ENCODE data around the gene TSNAX.
A peak's percentile ranks its signal among the peaks of the same experiment; 100 is the strongest.
"Not testable (repeated sequence)": the region's sequence is repeated elsewhere in the genome, so short reads cannot be mapped to it uniquely, and the experiment has no call there.

The TSNAX gene, protein sequence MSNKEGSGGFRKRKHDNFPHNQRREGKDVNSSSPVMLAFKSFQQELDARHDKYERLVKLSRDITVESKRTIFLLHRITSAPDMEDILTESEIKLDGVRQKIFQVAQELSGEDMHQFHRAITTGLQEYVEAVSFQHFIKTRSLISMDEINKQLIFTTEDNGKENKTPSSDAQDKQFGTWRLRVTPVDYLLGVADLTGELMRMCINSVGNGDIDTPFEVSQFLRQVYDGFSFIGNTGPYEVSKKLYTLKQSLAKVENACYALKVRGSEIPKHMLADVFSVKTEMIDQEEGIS

DNA sequence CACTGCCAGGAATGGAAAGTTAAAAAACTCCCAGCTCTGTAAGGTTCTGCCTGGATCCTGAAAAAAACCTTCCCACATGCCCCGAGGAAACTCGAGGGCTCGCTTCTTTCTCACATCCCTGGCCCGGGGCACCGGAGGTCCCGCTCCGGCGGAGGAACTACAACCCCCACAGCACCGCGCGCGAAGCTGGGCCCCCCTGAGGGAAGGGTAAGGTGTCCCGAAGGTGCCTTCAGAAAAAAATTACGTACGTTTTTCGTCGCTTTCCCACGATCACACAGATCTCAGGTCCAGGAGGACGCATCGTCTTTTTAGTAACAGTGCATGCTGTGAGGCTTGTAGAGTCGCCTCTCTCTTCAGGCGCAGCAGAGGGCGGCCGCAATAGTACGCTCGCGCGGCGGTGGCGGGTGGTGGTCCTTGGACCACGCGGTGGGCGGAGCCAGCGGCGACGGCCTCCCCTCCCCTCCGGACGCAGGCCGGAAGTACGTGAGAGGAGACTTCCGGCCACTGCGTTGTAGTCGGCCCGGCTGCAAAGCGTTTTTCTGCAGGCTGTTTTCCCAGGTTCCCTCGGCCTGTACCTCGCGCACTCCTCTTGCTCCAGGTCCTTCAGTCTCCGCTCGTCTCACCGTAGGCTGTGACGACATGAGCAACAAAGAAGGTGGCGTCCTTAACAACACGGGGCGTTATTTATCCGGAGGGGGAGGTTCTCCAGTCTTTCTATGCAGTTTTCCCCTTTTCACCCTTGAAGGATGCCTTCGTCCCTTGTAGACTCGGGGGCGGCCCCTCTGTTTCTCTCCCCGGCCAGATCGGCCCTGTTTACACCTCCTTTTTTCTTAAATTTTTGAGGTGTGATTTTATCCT is at the start of gene TSNAX:
Gene TSNAX, plus strand, starts transcription at position 498 of the 858 bp plus-strand sequence. Its CDS starts 142 bp downstream, at position 640.
- no peaks in the 10 kb centered on the region for H3K27me3 Mint-ChIP-seq
- peaks cover 3% of the 10 kb centered on the region for H3K36me3 Mint-ChIP-seq
- peaks cover 17% of the 10 kb centered on the region for H3K4me1 Mint-ChIP-seq
- H3K9me3 Mint-ChIP-seq: no peaks in the 10 kb centered on the region
- H3K27ac Mint-ChIP-seq: peak within 1 kb of the TSS; percentile 97
- peak; percentile 89 for ATAC-seq (ENCODE audit: low read depth)
- DNase-seq (ENCODE audit: low spot score in 2 of 2): peak; percentile 93 to 96
- H3K4me3 Mint-ChIP-seq: peak within 1 kb of the TSS; percentile 95

DNA sequence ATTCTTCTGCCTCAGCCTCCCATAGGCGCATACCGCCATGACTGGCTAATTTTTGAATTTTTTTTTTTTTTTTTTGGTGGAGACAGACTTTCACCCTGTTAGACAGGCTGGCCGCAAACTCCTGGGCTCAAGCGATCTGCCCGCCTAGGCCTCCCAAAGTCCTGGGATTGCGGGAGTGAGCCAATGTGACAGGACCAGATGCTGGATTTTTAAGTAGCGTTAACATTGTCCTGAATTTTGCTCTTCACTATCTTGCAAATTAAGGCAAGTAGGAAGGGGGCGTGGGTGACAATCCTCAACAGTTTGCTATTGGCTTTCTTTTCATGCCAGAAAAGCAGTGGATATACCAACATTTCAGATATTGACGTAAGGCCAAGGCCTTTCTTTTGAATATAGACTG is 49.7 kb upstream of the TSNAX start:
- no peak overlapping the region for H3K4me3 Mint-ChIP-seq
- DNase-seq (ENCODE audit: low spot score in 2 of 2) (no peak), ATAC-seq (ENCODE audit: low read depth) (no peak)
- H3K9me3 Mint-ChIP-seq: no peaks in the 10 kb centered on the region
- H3K36me3 Mint-ChIP-seq: no peaks in the 10 kb centered on the region
- no peak overlapping the region for H3K27ac Mint-ChIP-seq
- peaks cover 4% of the 10 kb centered on the region for H3K27me3 Mint-ChIP-seq
- H3K4me1 Mint-ChIP-seq: no peaks in the 10 kb centered on the region

DNA sequence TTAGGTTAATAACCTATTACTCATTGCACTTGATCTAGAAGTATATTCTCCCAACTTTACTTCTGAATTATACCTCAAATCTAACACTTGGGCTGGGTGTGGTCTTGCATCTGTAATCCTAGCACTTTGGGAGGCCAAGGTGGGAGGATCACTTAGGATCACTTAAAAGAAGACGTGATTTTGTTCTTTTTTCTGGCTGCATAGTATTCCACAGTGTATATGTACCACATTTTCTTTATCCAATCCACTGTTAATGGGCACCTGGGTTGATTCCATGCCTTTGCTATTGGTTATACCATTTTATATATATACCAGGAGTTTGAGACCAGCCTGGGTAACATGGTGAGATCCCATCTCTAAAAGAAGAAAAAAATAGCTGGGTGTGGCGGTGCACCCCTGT is 48.5 kb upstream of the TSNAX start:
- ATAC-seq (ENCODE audit: low read depth): no peak
- DNase-seq (ENCODE audit: low spot score in 2 of 2): no peak

DNA sequence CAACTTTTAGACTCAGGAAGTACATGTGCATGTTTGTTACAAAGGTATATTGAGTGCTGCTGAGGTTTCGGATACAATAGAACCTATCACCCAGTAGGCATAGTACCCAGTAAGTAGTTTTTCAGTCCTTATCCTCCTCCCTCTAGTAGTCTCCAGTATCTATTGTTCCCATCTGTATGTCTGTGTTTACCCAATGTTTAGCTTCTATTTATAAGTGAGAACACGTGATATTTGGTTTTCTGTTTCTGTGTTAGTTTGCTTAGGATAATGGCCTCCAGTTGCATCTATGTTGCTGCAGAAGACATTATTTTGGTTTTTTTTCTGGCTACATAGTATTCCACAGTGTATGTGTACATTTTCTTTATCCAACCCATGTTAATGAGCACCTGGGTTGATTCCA is 47.2 kb upstream of the TSNAX start:
- ATAC-seq (ENCODE audit: low read depth) (no peak), DNase-seq (ENCODE audit: low spot score in 2 of 2) (no peak)
- H3K27ac Mint-ChIP-seq: no peak overlapping the region
- H3K36me3 Mint-ChIP-seq: no peaks in the 10 kb centered on the region
- H3K27me3 Mint-ChIP-seq: peaks cover 6% of the 10 kb centered on the region
- H3K4me1 Mint-ChIP-seq: no peaks in the 10 kb centered on the region
- no peaks in the 10 kb centered on the region for H3K9me3 Mint-ChIP-seq
- H3K4me3 Mint-ChIP-seq: no peak overlapping the region

More for the DNA sequence above, 48.5 kb upstream of the TSNAX start:
- no peak overlapping the region for H3K4me3 Mint-ChIP-seq
- H3K36me3 Mint-ChIP-seq: no peaks in the 10 kb centered on the region
- H3K27me3 Mint-ChIP-seq: peaks cover 4% of the 10 kb centered on the region
- no peak overlapping the region for H3K27ac Mint-ChIP-seq
- no peaks in the 10 kb centered on the region for H3K9me3 Mint-ChIP-seq
- H3K4me1 Mint-ChIP-seq: no peaks in the 10 kb centered on the region

DNA sequence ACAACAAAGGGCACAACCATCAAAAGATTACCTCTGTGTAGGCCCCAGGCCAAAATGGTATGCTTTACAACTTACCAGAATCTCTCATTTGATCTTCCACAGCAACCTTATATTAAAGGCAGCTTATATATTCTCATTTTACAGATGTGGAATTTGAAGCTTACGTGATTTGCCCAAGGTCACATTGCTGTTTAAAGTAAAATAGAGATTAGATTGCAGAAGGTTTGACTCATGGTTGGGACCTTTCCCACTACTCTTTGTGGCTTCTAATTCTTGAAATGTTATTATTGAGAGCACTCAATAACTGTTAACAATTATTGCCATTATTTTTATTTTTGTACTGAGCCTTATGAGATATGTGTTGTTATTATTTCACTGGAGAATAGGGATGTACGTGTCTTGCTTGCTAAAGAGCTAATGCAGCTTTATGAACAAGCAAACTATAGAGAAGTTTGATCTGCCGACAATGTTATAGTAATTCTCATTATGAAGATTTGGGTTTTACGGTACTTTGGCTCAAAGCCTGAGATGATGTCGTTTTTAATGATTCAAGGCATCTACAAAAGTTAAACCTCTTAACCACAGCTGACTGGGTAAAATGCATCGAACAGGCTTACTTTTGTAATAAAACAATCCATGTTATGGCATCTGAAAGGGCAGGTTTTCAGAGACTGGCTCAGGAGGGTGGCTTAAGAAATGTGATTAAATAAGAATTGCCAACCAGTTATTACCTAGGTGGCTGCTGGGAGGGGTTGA is 43.3 kb upstream of the TSNAX start:
- H3K27ac Mint-ChIP-seq: no peak overlapping the region
- H3K36me3 Mint-ChIP-seq: no peaks in the 10 kb centered on the region
- no peaks in the 10 kb centered on the region for H3K4me1 Mint-ChIP-seq
- no peak overlapping the region for H3K4me3 Mint-ChIP-seq
- no peaks in the 10 kb centered on the region for H3K9me3 Mint-ChIP-seq
- DNase-seq (ENCODE audit: low spot score in 2 of 2): no peak
- peaks cover 2% of the 10 kb centered on the region for H3K27me3 Mint-ChIP-seq
- no peak for ATAC-seq (ENCODE audit: low read depth)

DNA sequence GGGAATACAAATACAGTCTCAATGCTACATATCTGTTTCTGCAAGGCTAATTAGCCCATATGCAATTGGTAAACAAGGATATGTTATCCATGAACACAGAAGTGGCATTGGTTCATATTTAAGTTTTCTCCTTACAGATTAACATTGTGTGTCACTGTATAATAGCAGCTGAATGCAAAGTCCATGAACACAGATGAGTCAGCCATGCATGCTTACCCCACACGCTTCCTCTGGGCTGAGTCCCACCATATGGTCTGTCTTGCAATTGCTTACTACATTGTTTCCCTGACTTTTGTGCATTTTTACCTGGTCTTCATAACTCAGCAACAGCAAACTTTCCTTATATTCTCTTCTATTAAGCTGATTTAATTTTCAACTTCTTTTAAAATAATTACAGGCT is 41.5 kb upstream of the TSNAX start:
- Mint-ChIP-seq H3K4me3 (no peak overlapping the region), H3K27me3 (peaks cover 2% of the 10 kb centered on the region), H3K36me3 (no peaks in the 10 kb centered on the region), H3K27ac (no peak overlapping the region), H3K9me3 (no peaks in the 10 kb centered on the region), H3K4me1 (no peaks in the 10 kb centered on the region)
- no peak for DNase-seq (ENCODE audit: low spot score in 2 of 2)
- ATAC-seq (ENCODE audit: low read depth): no peak

DNA sequence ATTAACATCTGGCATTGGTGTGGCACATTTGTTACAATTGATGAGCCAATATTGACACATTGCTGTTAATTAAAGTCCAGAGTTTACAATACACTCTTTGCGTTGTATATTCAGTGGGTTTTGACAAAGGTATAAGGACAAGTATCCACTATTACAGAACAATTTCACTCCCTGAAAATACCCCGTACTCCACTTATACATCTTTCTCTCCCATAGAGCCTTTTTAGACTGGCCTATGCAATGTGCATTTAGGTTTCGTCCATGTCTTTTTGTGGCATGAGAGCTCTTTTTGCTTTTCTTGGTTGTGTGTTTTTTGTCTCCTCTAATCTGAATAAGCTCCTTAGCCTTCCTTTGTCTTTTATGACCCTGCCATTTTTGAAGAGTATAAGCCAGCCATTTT is 40.6 kb upstream of the TSNAX start:
- ATAC-seq (ENCODE audit: low read depth): no peak
- Mint-ChIP-seq H3K4me1 (no peaks in the 10 kb centered on the region), H3K27me3 (peaks cover 3% of the 10 kb centered on the region), H3K27ac (no peak overlapping the region), H3K4me3 (no peak overlapping the region), H3K36me3 (no peaks in the 10 kb centered on the region), H3K9me3 (no peaks in the 10 kb centered on the region)
- DNase-seq (ENCODE audit: low spot score in 2 of 2): no peak

DNA sequence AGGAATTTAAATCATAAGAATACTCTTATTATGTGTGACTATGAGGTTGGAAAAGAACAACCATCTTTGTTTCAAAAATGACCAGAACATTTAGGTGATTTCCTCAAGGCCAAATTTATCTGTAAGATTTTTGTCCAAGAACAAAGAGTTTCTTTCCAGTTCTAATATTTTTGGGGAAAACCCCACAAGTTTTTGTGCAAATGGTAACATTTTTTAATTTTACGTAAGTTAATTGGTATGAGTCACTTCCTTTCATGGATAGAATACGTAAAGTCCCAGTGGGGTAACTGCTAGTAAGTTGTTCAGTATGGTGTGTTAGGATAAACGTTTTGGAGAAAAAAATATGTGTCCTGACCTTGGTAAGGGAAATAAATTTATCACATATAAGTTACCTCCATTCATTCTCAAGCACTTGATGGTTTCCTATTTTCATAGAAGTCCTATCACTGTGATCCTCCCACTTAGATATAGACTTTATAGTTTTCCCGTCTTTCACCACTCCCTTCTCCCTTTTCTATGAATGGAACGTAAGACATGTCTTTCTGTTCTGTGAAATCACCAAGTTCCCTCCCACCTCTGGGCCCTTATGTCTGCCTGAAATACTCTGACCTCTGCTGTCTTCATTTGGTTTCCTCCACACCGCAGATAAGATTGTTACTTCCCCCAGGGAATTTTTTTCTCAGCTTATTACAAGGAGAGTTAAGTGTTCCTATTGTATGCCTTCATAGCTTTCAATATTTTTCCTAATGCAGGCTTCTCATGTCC is 34.9 kb upstream of the TSNAX start:
- peaks cover 14% of the 10 kb centered on the region for H3K9me3 Mint-ChIP-seq
- H3K27me3 Mint-ChIP-seq: peaks cover 2% of the 10 kb centered on the region
- no peak overlapping the region for H3K4me3 Mint-ChIP-seq
- no peaks in the 10 kb centered on the region for H3K36me3 Mint-ChIP-seq
- DNase-seq (ENCODE audit: low spot score in 2 of 2): no peak
- no peaks in the 10 kb centered on the region for H3K4me1 Mint-ChIP-seq
- H3K27ac Mint-ChIP-seq: no peak overlapping the region
- ATAC-seq (ENCODE audit: low read depth): no peak

DNA sequence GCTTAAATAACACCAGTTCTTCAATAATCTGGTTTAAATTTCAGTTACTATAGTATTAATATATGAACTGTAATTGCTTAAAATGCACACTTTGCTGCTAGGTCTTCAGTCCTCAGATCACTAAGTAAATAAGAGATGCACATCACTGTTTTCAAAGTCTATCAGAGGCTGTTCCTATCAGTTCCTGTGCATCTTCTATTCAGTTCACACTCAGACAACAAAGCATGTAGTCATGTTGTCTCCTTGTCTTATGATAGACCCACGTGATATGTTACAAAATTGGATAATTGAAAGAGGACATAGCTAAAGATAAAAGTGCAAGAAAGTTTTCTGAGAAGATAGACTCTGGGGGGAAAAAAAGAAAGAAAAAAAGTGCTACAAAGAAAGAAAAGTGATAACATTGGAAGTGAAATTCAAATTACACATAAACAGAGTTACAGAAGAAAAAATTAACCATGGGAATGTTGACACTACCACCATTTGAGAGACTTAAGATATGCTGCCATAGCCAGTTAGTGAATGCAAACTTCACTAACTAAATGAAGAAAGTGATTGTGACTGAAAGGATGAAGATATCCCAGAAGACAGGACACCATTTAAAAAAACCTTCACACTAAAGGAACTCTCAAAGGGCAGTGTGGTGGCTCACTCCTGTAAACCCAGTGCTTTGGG is 33.9 kb upstream of the TSNAX start:
- DNase-seq (ENCODE audit: low spot score in 2 of 2): no peak
- Mint-ChIP-seq H3K4me1 (no peaks in the 10 kb centered on the region), H3K9me3 (peaks cover 14% of the 10 kb centered on the region), H3K36me3 (no peaks in the 10 kb centered on the region), H3K27ac (no peak overlapping the region), H3K27me3 (peaks cover 2% of the 10 kb centered on the region), H3K4me3 (no peak overlapping the region)
- ATAC-seq (ENCODE audit: low read depth): no peak

DNA sequence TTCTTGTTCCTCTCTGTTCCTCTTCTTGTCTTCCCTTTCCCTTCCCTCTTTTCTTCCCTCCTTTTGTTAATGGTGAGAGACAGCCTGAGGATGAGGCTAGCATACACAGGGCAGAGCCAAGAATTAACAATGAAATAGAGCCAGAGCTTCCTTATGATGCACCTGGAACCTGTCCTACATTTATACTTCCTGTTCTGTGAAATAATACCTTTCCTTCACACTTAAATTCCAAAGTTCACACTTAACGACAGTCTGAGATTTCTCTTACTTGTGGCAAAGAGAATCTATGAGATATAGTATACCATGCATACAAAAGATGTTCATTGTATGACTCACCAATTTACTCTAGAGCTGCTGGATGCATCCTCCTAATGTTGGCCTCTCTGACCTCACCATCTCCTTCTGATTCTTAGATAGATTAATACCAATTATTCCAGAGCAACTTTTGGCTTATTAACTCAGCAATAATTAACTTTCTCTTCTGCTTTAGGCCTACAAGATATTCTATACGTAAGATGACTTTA is 30.8 kb upstream of the TSNAX start:
- DNase-seq (ENCODE audit: low spot score in 2 of 2) (no peak), ATAC-seq (ENCODE audit: low read depth) (no peak)
- H3K4me3 Mint-ChIP-seq: no peak overlapping the region
- H3K4me1 Mint-ChIP-seq: no peaks in the 10 kb centered on the region
- peaks cover 2% of the 10 kb centered on the region for H3K27me3 Mint-ChIP-seq
- H3K27ac Mint-ChIP-seq: no peak overlapping the region
- no peaks in the 10 kb centered on the region for H3K36me3 Mint-ChIP-seq
- H3K9me3 Mint-ChIP-seq: peaks cover 22% of the 10 kb centered on the region

DNA sequence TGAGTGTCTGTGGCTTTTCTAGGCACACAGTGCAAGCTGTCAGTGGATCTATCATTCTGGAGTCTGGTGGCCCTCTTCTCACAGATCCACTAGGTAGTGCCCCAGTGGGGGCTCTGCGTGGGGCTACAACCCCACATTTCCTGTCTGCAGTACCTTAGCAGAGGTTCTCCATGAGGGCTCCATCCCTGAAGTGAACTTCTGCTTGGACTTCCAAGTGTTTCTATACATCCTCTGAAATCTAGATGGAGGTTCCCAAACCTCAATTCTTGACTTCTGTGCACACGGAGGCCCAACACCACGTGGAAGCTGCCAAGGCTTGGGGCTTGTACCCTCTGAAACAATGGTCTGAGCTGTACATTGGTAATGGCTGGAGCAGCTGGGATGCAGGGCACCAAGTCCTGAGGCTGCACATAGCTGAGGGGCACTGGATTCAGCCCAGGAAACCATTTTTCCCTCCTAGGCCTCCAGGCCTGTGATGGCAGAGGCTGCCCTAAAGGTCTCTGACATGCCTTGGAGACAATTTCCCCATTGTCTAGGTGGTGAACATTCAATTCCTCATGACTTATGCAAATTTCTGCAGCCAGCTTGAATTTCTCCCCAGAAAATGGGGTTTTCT is 29.2 kb upstream of the TSNAX start:
- Mint-ChIP-seq H3K36me3 (peaks cover 1% of the 10 kb centered on the region), H3K27ac (no peak overlapping the region), H3K9me3 (peaks cover 22% of the 10 kb centered on the region), H3K4me3 (no peak overlapping the region), H3K27me3 (no peaks in the 10 kb centered on the region), H3K4me1 (no peaks in the 10 kb centered on the region)
- ATAC-seq (ENCODE audit: low read depth) (no peak), DNase-seq (ENCODE audit: low spot score in 2 of 2) (no peak)

DNA sequence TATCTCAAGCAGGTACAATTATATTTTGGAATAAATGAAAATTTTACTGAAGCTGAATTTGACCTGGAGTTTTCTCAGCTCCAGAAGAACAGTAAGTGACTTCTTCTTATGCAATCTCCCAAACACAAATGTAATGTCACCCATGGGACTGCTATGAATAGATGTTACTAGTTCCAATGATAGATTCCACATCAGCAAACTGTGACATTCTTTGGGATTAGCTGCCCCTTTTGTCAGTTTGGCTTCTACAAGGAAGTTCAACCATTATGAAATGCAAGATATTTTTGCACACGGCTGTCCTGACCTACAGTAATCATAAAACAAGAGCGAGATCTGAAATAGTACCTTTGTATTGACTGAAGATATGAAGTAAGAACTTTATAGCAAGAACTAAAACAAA is 27.8 kb upstream of the TSNAX start:
- no peaks in the 10 kb centered on the region for H3K27me3 Mint-ChIP-seq
- ATAC-seq (ENCODE audit: low read depth) (no peak), DNase-seq (ENCODE audit: low spot score in 2 of 2) (no peak)
- no peak overlapping the region for H3K4me3 Mint-ChIP-seq
- H3K4me1 Mint-ChIP-seq: no peaks in the 10 kb centered on the region
- H3K27ac Mint-ChIP-seq: no peak overlapping the region
- H3K36me3 Mint-ChIP-seq: peaks cover 1% of the 10 kb centered on the region
- peaks cover 22% of the 10 kb centered on the region for H3K9me3 Mint-ChIP-seq

DNA sequence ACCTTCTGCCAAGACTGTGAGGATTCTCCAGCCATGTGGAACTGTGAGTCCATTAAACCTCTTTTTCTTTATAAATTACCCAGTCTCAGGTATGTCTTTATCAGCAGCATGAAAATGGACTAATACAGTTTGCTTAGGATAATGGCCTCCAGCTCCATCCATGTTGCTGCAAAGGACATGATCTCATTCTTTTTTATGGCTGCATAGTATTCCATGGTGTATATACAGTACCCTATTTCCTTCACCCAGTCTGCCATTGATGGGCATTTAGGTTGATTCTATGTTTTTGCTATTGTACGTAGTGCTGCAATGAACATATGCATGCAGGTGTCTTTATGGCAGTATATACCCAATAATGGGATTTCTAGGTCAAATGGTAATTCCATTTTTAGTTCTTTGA is 25.3 kb upstream of the TSNAX start:
- H3K36me3 Mint-ChIP-seq; DNase-seq (ENCODE audit: low spot score in 2 of 2); H3K27me3 Mint-ChIP-seq; ATAC-seq (ENCODE audit: low read depth); H3K4me3 Mint-ChIP-seq; H3K27ac Mint-ChIP-seq; H3K4me1 Mint-ChIP-seq: not testable (repeated sequence)
- H3K9me3 Mint-ChIP-seq: peaks cover 11% of the 10 kb centered on the region

Measured in memory B cell (primary cell).